Activated CD8-positive, alpha-beta memory T cell treated with anti-CD3 and anti-CD28 coated beads, Interleukin-2, amount 50 U/mL, for 4 hours (primary cell): ENCODE measurements around the gene NLK.
"Not testable (repeated sequence)": the region's sequence is repeated elsewhere in the genome, so short reads cannot be mapped to it uniquely, and the experiment has no call there.

Experiments used
- DNase-seq: peaks from one replicate; pipeline ENCODE4 v3.0.0-alpha.2; 2020

NLK gene

GRCh38 chr17:28076144-28076543, 33.7 kb downstream of the NLK start:
- no peak for DNase-seq

- DNase-seq, result not testable (repeated sequence)
Measured at GRCh38 chr17:28077140-28077539, 34.7 kb downstream of the NLK start.

- DNase-seq, result no peak
Measured at GRCh38 chr17:28078341-28079229, 36.1 kb downstream of the NLK start.

GRCh38 chr17:28081467-28081866, 39.0 kb downstream of the NLK start:
- no peak for DNase-seq

GRCh38 chr17:28085766-28086165, 43.3 kb downstream of the NLK start:
- no peak for DNase-seq

GRCh38 chr17:28086519-28086918, 44.0 kb downstream of the NLK start:
- no peak for DNase-seq

- no peak for DNase-seq
Measured at GRCh38 chr17:28087743-28088142, 45.3 kb downstream of the NLK start.

- DNase-seq, result no peak
Measured at GRCh38 chr17:28090551-28090950, 48.1 kb downstream of the NLK start.

- DNase-seq, result no peak
Measured at GRCh38 chr17:28092088-28092487, 49.6 kb downstream of the NLK start.

- DNase-seq, result no peak
Measured at GRCh38 chr17:28093999-28094716, 51.7 kb downstream of the NLK start.

GRCh38 chr17:28096756-28097155, 54.3 kb downstream of the NLK start:
- no peak for DNase-seq

- no peak for DNase-seq
Measured at GRCh38 chr17:28097254-28097653, 54.8 kb downstream of the NLK start.

GRCh38 chr17:28097901-28098300, 55.4 kb downstream of the NLK start:
- no peak for DNase-seq

GRCh38 chr17:28098591-28098990, 56.1 kb downstream of the NLK start:
- DNase-seq, result not testable (repeated sequence)

- DNase-seq, result no peak
Measured at GRCh38 chr17:28100251-28100650, 57.8 kb downstream of the NLK start.

- DNase-seq, result no peak
Measured at GRCh38 chr17:28100936-28101335, 58.5 kb downstream of the NLK start.

GRCh38 chr17:28101919-28102318, 59.4 kb downstream of the NLK start:
- no peak for DNase-seq

GRCh38 chr17:28105501-28105900, 63.0 kb downstream of the NLK start:
- no peak for DNase-seq

- no peak for DNase-seq
Measured at GRCh38 chr17:28110184-28110583, 67.7 kb downstream of the NLK start.

- DNase-seq, result no peak
Measured at GRCh38 chr17:28112181-28112580, 69.7 kb downstream of the NLK start.

GRCh38 chr17:28112606-28113005, 70.1 kb downstream of the NLK start:
- no peak for DNase-seq

- DNase-seq, result no peak
Measured at GRCh38 chr17:28113269-28113668, 70.8 kb downstream of the NLK start.

GRCh38 chr17:28115046-28115445, 72.6 kb downstream of the NLK start:
- DNase-seq, result no peak

- DNase-seq, result no peak
Measured at GRCh38 chr17:28117304-28117703, 74.8 kb downstream of the NLK start.
